Breast epithelium (tissue), 3 donors: ENCODE measurements around the gene AGER.

ENCODE experiments used
- POLR2A ChIP-seq: fragments of 450-650 bp; IDR thresholded peaks from one replicate; pipeline ENCODE4 v1.6.1; 2016; ENCODE audit warnings: antibody characterized with exemption, mild to moderate bottlenecking, moderate library complexity
- POLR2AphosphoS5 ChIP-seq, 3 donors: sonication (generic); formaldehyde crosslinking; IDR thresholded peaks; one replicate each; pipeline ENCODE4 v1.6.1; 2017; ENCODE audit warnings: antibody characterized with exemption in 3 of 3
- TF ChIP-seq, protein P1 (sequence below), 3 donors: fragments of 450-650 bp; IDR thresholded peaks; one replicate each; pipeline ENCODE4 v1.5.1; 2016 to 2017; ENCODE audit warnings: antibody characterized with exemption in 3 of 3, mild to moderate bottlenecking in 3 of 3, moderate library complexity in 3 of 3

DNA sequence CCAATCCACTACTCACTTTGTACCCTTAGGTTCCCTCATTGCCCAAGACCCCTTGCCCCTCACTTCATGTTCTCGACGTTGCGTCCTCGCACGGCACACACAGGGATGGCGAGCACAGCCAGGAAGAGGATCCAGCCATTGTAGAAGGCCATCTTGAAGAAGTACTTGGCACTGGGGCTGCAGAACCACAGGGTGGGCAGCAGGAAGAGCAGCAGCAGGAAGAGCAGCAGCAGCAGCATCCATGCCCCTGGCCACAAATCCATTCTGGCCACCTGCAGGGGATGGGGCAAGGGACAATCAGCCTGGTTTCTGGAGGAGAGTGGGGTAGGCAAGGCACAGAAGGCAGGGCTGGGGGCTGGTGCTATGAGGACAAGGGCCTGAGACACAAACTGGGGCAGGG lies 12.8 kb downstream of the AGER start:
- no peak for TF ChIP-seq POLR2A
- TF ChIP-seq, protein P1, sequence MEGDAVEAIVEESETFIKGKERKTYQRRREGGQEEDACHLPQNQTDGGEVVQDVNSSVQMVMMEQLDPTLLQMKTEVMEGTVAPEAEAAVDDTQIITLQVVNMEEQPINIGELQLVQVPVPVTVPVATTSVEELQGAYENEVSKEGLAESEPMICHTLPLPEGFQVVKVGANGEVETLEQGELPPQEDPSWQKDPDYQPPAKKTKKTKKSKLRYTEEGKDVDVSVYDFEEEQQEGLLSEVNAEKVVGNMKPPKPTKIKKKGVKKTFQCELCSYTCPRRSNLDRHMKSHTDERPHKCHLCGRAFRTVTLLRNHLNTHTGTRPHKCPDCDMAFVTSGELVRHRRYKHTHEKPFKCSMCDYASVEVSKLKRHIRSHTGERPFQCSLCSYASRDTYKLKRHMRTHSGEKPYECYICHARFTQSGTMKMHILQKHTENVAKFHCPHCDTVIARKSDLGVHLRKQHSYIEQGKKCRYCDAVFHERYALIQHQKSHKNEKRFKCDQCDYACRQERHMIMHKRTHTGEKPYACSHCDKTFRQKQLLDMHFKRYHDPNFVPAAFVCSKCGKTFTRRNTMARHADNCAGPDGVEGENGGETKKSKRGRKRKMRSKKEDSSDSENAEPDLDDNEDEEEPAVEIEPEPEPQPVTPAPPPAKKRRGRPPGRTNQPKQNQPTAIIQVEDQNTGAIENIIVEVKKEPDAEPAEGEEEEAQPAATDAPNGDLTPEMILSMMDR (IDR thresholded peaks at IDR 0.05), result no peak
- TF ChIP-seq POLR2AphosphoS5 (IDR thresholded peaks at IDR 0.05), result no peak
